HG02588 (cell line): ENCODE measurements around the gene MPRIP.

Experiments used
- ATAC-seq: cut with Tn5 transposase; IDR thresholded peaks from one replicate; pipeline ENCODE4 v1.9.1; 2021; ENCODE audit warnings: mild to moderate bottlenecking, moderate library complexity; ENCODE audit not compliant: unreplicated experiment

MPRIP gene

DNA sequence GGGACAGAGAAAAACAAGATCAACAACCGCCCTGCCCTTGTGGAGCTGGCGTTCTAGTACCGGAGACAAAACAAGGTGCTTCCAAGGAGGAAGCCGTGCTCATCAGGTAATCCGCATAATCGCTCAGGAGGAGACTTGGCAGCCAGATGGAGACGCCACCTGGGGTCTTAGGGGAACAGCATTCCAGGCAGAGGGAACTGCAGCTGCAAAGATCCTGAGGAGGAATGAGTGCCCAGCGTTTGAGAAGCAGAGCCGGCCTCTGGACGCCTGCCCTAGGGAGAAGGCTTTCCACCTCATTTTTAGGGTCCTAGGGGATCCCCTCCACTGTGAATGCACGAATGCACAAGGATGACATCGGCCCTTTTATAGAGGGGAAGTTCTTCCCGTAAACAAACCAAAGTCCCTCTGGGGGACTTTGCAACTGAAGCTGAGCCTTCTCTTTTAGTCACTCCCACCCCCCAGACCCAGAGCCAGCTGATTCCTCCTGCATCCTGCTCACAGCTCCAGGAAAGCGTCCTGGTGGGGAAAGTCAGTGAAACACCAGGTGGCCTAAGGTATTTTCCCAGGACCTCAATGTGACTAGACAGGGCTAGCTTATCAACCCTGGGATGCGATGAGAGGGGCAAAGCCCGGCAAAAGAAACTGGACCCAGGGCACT, 13.2 kb upstream of the MPRIP start:
- ATAC-seq = no peak

- no peak for ATAC-seq
These were observed 12.3 kb upstream of the MPRIP start for GRCh38 chr17:17029938-17030337.

GRCh38 chr17:17030515-17031211, 11.6 kb upstream of the MPRIP start:
- no peak for ATAC-seq

GRCh38 chr17:17032131-17032692, 10.0 kb upstream of the MPRIP start:
- ATAC-seq = no peak

DNA sequence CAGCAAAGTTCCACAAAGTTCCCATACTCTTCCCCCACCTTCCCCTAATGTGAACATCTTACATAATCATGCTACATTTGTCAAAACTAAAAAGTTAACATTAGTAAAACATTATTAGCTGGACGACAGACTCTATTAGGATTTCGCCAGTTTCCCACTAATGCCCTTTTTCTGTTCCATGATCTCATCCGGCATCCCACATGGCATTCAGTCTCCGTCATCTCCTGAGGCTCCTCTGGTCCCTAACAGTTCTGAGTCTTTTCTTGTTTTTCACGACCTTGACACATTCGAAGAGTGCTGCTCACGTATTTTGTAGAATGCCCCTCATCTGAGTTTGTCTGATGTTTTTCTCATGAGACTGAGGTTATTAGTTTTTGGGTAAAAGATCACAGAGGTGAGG, 8.8 kb upstream of the MPRIP start:
- no peak for ATAC-seq

GRCh38 chr17:17034026-17034425, 8.2 kb upstream of the MPRIP start:
- no peak for ATAC-seq

GRCh38 chr17:17034496-17035075, 7.7 kb upstream of the MPRIP start:
- no peak for ATAC-seq

GRCh38 chr17:17035490-17035889, 6.8 kb upstream of the MPRIP start:
- no peak for ATAC-seq

DNA sequence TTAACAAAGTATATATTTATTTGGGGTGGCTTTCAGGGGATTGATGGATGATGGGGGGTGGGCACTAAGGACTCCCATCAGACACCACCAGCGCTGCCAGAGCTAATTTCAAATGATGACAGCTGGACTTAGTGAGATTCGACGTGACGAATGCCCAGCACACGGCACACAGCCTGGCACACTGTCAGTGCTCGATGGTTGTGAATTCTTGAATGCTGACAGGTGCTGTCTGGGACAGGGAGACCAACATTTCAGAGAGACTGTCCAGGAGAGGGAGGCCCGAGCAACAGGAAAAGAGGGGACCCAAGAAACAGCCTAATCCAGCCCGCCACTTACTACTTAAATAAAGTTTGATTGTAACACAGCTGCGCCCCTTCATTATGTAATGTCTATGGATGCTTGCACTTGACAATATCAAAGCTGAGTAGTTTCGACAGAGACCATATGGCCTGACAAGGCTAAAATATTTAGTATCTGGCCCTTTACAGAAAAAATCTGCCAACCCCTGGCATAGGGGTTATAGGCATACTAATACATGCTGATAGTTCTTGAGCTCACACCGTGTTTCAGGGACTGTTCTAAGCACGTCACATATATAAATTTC, 6.2 kb upstream of the MPRIP start:
- no peak for ATAC-seq

- no peak for ATAC-seq
These were observed 5.7 kb upstream of the MPRIP start for GRCh38 chr17:17036524-17036998.

GRCh38 chr17:17039911-17040310, 2.3 kb upstream of the MPRIP start:
- no peak for ATAC-seq

GRCh38 chr17:17041018-17041521, 1.2 kb upstream of the MPRIP start:
- no peak for ATAC-seq

DNA sequence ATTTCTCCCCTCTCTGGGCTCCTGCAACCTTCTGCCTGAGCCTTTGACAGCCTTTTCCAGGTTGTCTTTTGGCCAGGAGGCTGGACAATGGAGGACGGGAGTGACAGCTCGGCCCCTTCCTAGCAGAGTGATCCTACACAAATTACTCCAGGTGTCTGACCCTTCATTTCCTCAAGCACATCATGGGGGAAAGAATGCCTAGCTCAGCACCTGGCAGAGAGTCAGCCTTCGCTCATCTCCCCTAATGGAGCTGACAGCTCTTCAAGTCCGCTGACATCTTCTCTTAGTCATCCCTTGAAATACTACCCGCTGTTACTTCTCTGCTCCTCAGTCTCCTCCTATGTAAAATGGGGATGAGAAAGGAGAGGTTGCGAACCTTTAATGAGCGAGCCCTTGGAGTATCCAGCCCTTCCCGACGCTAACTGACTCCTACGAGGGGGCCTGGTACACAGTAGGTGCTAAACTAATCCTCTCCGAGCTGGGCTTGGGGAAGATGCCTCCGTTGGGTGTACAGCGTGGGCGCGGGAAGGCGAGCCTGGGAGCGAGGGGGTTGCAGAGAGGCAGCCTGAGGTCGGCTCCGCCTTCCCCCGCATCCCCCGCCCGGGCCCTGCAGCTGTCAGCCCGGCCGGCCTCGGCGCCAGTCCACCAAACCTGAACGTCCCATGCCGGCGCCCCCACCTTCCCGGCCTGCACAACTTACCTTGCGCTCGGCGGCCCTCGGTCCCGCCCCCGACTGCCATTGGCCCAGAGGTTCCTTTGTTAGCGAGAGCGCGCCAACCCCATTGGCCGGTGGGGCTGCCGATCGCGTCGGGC, 480 bp upstream of the MPRIP start:
- ATAC-seq = peak; percentile 95

- ATAC-seq = no peak
These were observed 699 bp downstream of the MPRIP start for GRCh38 chr17:17042851-17043460.

- ATAC-seq = no peak
These were observed 1.4 kb downstream of the MPRIP start for GRCh38 chr17:17043461-17044271.

DNA sequence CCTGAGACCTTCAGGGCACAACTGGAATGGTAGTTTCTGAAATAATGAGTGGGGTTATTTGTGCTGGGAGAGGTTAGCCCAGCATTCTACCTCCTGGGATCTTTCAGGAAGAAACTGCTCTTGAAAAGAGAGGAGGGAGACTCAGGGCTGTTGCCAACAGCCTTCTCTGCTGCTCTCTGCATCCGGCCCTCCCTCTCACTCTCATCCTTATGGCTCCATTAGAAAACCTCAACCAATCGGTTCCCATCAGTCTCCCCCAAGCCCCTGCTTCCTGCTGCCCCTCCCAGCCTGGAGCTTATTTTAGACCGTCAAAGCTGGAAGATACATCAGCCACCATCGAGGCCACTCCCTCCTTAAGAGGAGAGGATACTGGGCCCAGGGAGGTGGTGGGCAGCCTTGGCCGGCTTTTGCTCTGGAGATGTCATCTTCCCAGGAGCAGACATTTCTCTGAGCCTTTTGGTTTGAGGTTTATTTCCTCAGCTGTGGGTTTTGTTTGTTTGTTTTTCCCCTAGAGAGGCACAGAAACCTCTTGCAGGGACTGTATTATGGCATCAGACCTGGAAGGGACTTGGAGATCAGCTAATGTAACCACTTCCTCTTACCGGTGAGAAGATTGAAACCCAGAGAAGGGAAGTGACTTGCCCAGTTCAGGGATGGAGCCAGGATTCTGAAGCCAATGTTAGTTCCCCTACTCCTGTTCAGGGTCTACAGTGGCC, 2.7 kb downstream of the MPRIP start:
- no peak for ATAC-seq

DNA sequence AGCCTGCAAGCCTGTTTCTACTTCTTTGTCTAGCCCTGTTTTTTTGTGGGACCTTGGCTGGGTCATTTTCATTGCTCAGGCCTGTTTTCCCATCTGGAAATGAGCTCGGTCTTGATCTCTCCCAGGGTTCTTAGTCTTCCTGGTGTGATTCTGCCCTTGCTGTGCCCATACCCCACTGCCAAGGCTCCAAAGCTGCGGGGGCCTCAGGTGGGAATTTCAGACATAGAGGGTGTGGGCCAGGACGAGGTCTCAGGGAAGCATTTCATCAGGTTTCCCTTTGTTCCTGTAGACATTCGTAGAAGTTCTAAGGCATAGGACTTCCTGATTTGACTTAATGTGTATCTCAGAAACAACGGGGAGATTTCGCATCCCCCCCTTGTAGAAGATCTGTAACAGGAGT, 5.8 kb downstream of the MPRIP start:
- ATAC-seq = no peak
